MCF 10A (cell line): ENCODE measurements around the gene SNAPC4. TPM values are rescaled to one million over a fixed set of nuclear protein-coding genes. Genes with fewer than 3 reads are reported as not detected.

Experiments used
- BruUV-seq: library from RNA; stranded (reverse); fragments of 400-500 nt; replicated peaks from 2 replicates; lab custom pipeline; 2021; lab: Mats Ljungman, UMichigan
- CTCF ChIA-PET: fragments of 300-600 bp; sonication (Branson Sonifier 250); formaldehyde crosslinking; extraction: SDS; loops from one replicate; lab custom pipeline; 2021; ENCODE audit warnings: antibody characterized with exemption, inconsistent platforms; lab: Yijun Ruan, JAX
- POLR2A ChIA-PET: fragments of 300-600, 350-650 bp; sonication (Branson Sonifier 250); formaldehyde crosslinking; extraction: SDS; loops from one replicate; lab custom pipeline; 2020; ENCODE audit warnings: antibody characterized with exemption, inconsistent platforms; lab: Yijun Ruan, JAX
- DNase-seq: peaks from one replicate; pipeline ENCODE4 v3.0.0-alpha.2; 2018; ENCODE audit not compliant: unreplicated experiment
- H3K27ac Mint-ChIP-seq: one replicate; pipeline ENCODE4 v1.8.0; 2022; ENCODE audit warnings: mild to moderate bottlenecking, low read depth, mixed read lengths; ENCODE audit not compliant: unreplicated experiment
- H3K27me3 Mint-ChIP-seq: one replicate; pipeline ENCODE4 v1.8.0; 2022; ENCODE audit warnings: mixed read lengths; ENCODE audit not compliant: insufficient read depth, unreplicated experiment
- H3K36me3 Mint-ChIP-seq: one replicate; pipeline ENCODE4 v1.8.0; 2022; ENCODE audit warnings: mild to moderate bottlenecking, moderate library complexity, mixed read lengths; ENCODE audit not compliant: insufficient read depth, unreplicated experiment
- H3K4me1 Mint-ChIP-seq: one replicate; pipeline ENCODE4 v1.8.0; 2022; ENCODE audit warnings: mixed read lengths; ENCODE audit not compliant: insufficient read depth, unreplicated experiment
- H3K4me3 Mint-ChIP-seq: one replicate; pipeline ENCODE4 v1.8.0; 2022; ENCODE audit warnings: mild to moderate bottlenecking, moderate library complexity, mixed read lengths; ENCODE audit not compliant: unreplicated experiment
- H3K9me3 Mint-ChIP-seq: one replicate; pipeline ENCODE4 v1.8.0; 2022; ENCODE audit warnings: mixed read lengths; ENCODE audit not compliant: unreplicated experiment
- intact Hi-C: fragments of 100-400 bp; cut with micrococcal nuclease; formaldehyde crosslinking; loops from 2 replicates; pipeline ENCODE4 v1.14.1; 2022
- total RNA-seq: library from RNA; stranded (reverse); gene quantifications from 2 replicates; pipeline ENCODE4 v1.2.3, GENCODE V29; 2022
- TF ChIP-seq, protein P1 (sequence below): fragments of 200-600 bp; IDR thresholded peaks from one replicate; pipeline ENCODE4 v1.8.0; 2022; ENCODE audit warnings: antibody characterized with exemption, mild to moderate bottlenecking; ENCODE audit not compliant: unreplicated experiment

The SNAPC4 gene
- total RNA-seq, 1 experiment from 2014 or later: 9.9 TPM

DNA sequence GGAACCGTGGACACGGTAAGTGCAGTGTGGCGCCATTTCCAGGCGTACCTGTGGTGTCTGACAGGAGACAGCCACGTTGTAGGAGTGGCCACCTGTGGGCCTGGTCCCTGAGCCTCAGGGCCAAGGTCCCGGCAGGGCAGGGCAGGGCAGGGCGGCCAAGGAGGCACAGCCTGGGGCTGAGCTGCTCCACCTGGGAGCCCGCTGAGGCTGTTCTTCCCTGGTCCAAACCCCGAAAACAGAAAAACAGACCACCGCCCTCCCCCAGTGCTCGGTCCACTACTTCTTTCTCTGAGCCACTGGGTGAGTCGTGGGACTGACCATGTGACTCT lies 19.1 kb upstream of the SNAPC4 start:
- H3K4me1 Mint-ChIP-seq: no peaks in the 10 kb centered on the region
- no peak for DNase-seq
- no peaks in the 10 kb centered on the region for H3K9me3 Mint-ChIP-seq
- H3K4me3 Mint-ChIP-seq: no peak overlapping the region
- peaks cover 92% of the 10 kb centered on the region for H3K36me3 Mint-ChIP-seq
- TF ChIP-seq, protein P1, sequence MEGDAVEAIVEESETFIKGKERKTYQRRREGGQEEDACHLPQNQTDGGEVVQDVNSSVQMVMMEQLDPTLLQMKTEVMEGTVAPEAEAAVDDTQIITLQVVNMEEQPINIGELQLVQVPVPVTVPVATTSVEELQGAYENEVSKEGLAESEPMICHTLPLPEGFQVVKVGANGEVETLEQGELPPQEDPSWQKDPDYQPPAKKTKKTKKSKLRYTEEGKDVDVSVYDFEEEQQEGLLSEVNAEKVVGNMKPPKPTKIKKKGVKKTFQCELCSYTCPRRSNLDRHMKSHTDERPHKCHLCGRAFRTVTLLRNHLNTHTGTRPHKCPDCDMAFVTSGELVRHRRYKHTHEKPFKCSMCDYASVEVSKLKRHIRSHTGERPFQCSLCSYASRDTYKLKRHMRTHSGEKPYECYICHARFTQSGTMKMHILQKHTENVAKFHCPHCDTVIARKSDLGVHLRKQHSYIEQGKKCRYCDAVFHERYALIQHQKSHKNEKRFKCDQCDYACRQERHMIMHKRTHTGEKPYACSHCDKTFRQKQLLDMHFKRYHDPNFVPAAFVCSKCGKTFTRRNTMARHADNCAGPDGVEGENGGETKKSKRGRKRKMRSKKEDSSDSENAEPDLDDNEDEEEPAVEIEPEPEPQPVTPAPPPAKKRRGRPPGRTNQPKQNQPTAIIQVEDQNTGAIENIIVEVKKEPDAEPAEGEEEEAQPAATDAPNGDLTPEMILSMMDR: no peak
- intact Hi-C loops: no loop called here
- POLR2A ChIA-PET: interaction anchor here (1.6 kb wide), 1 partner anchor 8 kb away, joined by 8 read pairs; the partner anchor contains the start of genes ENTR1 and PMPCA
- no peaks in the 10 kb centered on the region for H3K27me3 Mint-ChIP-seq
- no TSS peak for BruUV-seq
- CTCF ChIA-PET: interaction anchor here (0.7 kb wide), 2 partner anchors 206 to 509 kb away, joined by 3 read pairs; no protein-coding TSS in a partner anchor
- no peak overlapping the region for H3K27ac Mint-ChIP-seq

DNA sequence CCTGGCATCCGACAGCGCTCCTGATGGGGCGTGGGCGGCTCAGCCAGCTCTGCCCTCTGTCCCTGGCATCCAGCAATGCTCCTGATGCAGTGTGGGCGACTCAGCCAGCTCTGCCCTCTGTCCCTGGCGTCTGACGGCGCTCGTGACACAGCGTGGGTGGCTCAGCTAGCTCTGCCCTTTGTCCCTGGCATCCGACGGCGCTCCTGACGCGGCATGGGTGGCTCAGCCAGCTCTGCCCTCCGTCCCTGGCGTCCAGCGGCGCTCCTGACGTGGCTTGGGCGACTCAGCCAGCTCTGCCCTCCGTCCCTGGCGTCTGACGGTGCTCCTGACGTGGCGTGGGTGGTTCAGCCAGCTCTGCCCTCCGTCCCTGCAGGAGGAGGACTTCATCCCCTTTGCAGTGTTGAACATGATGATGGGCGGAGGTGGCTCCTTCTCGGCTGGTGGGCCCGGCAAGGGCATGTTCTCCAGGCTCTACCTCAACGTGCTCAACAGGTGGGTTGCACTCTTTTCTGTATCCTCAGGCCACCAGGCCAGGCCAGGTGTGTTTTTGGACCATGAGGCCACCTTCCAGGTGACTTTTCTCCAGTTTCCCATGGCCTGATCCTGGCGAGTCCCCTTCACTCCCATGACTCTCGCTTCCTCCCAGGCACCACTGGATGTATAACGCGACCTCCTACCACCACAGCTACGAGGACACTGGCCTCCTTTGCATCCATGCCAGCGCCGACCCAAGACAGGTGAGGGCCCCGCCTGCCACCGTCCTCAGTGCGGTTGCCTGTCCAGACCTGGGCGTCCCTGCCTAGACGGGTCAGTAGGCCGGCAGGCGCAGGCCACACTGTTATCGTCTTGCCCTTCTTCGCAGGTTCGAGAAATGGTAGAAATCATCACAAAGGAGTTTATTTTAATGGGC lies 18.5 kb upstream of the SNAPC4 start:
- POLR2A ChIA-PET: interaction anchor here (1.6 kb wide), 1 partner anchor 8 kb away, joined by 8 read pairs; the partner anchor contains the start of genes ENTR1 and PMPCA

DNA sequence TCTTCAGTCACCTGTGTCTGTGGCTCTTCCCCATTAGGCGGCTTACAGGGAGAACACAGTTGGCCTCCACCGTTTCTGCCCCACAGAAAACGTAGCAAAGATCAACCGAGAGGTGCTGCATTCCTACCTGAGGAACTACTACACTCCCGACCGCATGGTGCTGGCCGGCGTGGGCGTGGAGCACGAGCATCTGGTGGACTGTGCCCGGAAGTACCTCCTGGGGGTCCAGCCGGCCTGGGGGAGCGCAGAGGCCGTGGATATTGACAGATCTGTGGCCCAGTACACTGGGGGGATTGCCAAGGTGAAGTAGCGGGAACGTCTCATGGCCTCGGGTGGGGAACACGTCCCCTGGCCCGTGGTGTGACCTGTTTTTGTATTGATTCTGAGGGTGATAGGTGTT lies 16.9 kb upstream of the SNAPC4 start:
- H3K4me3 Mint-ChIP-seq: no peak overlapping the region
- intact Hi-C loops: no loop called here
- POLR2A ChIA-PET: interaction anchor here (0.7 kb wide), 1 partner anchor 60 kb away, joined by 3 read pairs; no protein-coding TSS in a partner anchor

More for the DNA sequence above, 18.5 kb upstream of the SNAPC4 start:
- intact Hi-C loops: no loop called here
- no peak overlapping the region for H3K4me3 Mint-ChIP-seq
- no peak overlapping the region for H3K27ac Mint-ChIP-seq
- peaks cover 92% of the 10 kb centered on the region for H3K36me3 Mint-ChIP-seq
- no TSS peak for BruUV-seq
- H3K27me3 Mint-ChIP-seq: no peaks in the 10 kb centered on the region
- no peak for DNase-seq
- CTCF ChIA-PET: interaction anchor here (0.8 kb wide), 1 partner anchor 22 kb away, joined by 3 read pairs; no protein-coding TSS in a partner anchor
- H3K9me3 Mint-ChIP-seq: no peaks in the 10 kb centered on the region
- no peaks in the 10 kb centered on the region for H3K4me1 Mint-ChIP-seq
- TF ChIP-seq, protein P1: no peak

DNA sequence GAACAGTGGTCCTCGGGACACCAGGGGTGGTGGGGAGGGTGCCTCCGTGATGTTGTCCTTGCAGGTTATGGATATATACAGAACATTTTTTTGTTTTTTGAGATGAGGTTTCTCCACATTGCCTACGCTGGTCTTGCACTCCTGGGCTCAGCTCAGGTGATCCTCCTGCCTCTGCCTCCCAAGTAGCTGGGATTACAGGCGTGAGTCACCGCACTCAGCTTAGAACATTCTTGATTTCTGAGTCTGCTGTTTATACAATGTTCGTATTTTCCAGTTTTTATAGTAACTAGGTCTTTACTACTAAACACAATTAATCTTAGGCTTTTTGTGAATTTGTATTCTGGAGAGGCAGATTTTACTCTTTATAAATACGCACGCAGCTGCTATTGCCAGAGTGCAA lies 16.5 kb upstream of the SNAPC4 start:
- Mint-ChIP-seq H3K4me1 (peaks cover 7% of the 10 kb centered on the region), H3K9me3 (no peaks in the 10 kb centered on the region), H3K4me3 (no peak overlapping the region), H3K27ac (no peak overlapping the region), H3K27me3 (no peaks in the 10 kb centered on the region), H3K36me3 (peaks cover 91% of the 10 kb centered on the region)
- CTCF ChIA-PET: no interaction called here
- no TSS peak for BruUV-seq
- TF ChIP-seq, protein P1: no peak
- POLR2A ChIA-PET: interaction anchor here (0.7 kb wide), 1 partner anchor 60 kb away, joined by 3 read pairs; no protein-coding TSS in a partner anchor
- DNase-seq: no peak
- intact Hi-C loops: no loop called here

More for the DNA sequence above, 16.9 kb upstream of the SNAPC4 start:
- H3K27ac Mint-ChIP-seq: no peak overlapping the region
- CTCF ChIA-PET: no interaction called here
- no TSS peak for BruUV-seq
- peaks cover 2% of the 10 kb centered on the region for H3K4me1 Mint-ChIP-seq
- H3K9me3 Mint-ChIP-seq: no peaks in the 10 kb centered on the region
- TF ChIP-seq, protein P1: no peak
- no peak for DNase-seq
- peaks cover 92% of the 10 kb centered on the region for H3K36me3 Mint-ChIP-seq
- no peaks in the 10 kb centered on the region for H3K27me3 Mint-ChIP-seq
